CD4-positive, alpha-beta T cell treated with Interleukin-15 for 4 hours (primary cell): ENCODE data around the gene COL8A1.
"Not testable (repeated sequence)": the region's sequence is repeated elsewhere in the genome, so short reads cannot be mapped to it uniquely, and the experiment has no call there.

Experiments used
- DNase-seq: peaks from one replicate; pipeline ENCODE4 v3.0.0-alpha.2; 2020; ENCODE audit warnings: low spot score

Gene COL8A1

DNA sequence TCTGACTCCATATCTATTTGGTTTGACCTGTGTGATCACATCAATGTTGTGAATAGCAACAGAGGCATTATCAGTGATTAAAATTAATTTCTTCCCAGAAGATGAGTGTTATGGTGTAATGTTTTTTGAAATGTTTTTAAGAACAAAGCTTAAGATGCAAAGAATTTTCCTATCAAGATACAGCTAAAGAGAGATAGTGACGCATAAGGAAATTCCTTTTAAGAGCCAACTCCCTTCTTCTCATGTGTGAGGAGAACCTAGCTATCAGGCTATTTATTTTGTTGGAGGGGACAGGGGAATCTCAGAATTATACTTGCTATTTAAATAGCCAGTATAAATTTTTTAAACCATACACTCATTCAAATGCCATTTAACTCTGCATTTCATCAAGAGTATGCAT lies 71.3 kb downstream of the COL8A1 start:
- no peak for DNase-seq

DNA sequence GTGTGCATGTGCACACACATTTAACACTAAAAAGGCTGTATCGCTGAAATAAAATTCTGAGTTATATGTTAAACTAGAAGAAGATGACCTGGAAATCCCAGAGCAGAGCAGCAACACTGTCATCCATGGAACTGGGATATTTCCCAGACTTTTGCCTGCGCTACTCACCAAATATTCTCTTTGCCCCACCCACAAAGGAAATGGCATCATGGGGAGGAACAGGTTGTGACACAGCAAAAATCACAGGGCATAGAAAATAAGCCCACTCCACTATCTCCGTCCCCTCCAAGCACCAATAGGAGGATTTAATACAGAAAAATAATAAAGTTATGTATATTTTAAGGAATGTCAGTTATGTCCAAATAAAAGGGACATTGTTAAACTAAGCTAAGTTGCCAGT lies 71.7 kb downstream of the COL8A1 start:
- no peak for DNase-seq

DNA sequence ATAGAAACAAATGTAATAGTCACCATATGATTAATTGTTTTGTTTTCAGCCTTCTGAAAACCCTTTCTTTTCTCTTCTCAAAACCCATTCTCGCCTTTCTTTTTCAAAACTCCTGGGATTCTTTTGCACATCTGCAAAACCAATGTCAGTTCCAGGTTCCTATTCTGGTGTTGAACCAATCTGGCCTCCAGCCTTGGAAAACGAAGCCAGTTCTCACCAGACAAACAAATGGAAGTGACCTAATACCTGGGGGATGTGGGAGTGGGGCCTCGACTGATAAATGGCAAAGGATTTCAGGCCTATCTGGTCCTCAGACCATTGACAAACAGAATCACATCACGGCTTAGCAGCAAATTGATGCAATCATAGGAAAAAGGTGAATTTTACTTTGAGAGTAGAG lies 73.0 kb downstream of the COL8A1 start:
- no peak for DNase-seq

DNA sequence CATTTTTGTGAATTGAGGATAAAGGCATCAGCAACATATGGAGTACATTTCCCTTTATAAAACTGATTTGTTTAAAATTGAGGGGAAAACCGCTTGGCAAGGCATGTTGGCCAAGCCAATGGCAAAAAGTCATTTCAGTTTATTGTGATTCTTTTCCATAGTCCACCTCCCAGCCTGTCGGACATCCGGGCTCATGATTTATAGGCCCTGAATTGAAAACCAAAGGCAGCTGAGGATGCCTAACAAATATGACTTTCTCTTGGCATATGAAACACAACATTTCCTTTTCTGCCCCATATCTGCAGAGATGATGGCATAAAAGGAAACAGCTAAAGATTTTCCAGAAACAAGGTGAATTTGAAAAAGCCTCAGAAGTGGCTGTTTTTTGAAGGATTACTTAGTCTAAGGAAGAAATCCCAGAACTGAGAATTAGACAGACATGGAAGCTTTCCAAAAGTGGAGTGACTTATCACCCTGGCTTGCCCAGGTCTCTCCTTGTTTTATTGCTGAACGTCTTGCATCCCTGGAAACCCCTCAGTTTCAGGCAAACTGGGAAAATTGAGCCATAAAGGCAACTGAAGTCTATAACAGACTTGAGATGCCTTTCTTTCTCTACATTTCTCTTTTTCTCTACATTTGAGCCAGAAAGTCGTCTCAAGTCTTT lies 74.0 kb downstream of the COL8A1 start:
- no peak for DNase-seq

DNA sequence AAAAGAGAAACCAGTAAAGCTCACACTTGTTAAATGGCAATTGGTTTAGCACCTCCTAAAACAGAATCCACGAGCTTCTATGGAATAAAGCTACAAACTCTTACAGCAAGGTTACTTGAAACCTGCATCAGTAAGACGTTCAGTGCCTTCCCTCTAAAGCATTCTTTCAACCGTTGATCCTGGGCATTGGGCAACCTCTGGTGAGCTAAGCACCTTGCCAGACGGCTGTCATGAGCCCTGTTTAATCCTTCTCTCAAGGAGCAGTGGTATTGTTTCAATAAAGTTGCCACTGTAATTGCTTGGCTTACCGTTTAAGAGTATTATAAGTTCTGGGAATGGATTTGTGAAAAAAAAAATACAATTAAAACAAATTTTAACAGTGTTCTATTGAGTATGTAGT lies 75.0 kb downstream of the COL8A1 start:
- DNase-seq, result no peak

DNA sequence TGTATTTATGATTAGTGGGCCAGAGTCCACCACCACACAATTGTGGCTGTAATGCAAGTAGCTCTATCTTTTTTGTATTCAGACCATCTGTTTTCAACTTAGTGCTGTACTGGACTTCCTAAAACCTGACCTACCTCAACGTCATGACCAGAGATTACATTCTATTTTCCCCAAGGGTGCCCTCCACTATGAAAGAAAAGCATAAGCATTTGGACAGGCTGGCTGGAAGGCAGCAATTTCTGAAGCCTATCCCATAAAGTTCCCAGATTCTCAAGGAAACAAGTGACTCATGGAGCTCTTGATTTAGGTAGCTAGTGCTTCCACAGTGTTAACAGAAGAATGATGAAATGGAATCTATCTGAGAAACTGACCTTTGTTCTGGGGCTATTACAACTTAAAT lies 75.8 kb downstream of the COL8A1 start:
- no peak for DNase-seq

DNA sequence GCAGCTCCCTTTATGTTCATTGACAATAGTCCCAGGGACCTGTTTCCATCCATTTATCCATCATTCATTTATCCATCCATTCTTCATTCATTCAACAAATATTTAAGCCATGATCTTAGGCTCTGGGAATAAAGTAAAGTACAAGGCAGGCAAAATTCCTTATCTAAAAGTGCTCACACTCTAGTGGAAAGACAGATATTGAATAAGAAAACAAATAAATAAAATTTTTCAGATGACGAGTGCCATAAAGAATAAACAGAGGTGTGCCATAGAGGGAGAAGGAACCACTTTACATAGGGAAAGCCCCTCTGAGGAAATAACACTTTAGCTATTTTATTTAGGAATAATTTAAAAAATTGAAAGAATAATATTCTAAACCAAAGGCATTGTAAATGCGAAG lies 76.2 kb downstream of the COL8A1 start:
- no peak for DNase-seq

DNA sequence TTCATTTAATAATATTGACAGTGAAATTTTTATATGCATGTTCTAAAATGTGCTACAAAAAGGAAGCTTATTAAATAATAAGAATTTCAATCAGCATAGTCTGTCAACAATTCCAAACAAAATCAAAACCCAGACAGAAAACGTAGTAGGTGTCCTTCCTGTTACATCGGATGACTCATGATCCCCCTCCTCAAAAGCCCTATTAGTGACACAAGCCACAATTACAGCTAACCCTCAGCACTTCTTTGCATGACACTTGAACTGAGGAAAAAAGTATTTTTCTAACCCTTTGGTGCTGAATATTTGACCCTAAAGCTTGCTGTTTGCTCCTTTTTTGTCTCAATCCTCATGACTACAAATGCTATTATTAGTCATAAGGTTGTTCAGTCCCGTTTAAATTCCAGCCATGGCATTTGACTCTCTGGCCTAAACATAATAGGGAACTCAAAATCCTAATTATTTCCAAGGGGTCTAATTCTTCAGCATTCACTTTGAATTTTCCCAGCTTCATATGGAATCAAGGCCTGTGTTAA lies 78.1 kb downstream of the COL8A1 start:
- no peak for DNase-seq

DNA sequence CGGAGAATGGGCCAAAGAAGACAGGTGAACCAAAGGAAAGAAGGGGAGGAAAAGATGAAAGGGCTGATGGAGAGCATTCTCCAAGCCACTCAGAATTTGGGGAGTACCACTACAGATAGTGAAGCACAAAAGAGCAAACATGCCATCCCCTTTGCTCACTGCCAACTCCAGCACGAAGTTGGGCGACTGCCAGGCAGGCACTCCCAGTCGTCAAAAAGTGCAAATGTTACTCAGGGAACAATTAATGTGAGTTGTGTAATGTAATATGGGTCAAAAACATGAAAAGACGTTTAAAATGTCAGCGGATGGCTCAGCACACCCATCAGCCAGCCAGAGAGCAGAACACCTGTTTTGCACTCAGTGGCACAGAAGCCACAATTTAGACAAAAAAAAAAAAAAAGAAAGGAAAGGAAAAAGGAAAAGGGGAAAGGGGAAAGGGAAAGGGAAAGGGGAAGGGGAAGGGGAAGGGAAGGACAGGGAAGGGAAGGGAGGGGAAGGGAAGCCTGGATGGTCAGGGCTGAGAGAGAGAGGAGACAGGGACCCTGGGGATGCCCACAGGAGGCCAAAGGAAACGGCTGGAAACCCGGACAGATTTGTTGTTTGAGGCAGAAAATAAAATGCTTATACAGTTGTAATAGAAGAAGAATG lies 82.7 kb downstream of the COL8A1 start:
- DNase-seq, result no peak

DNA sequence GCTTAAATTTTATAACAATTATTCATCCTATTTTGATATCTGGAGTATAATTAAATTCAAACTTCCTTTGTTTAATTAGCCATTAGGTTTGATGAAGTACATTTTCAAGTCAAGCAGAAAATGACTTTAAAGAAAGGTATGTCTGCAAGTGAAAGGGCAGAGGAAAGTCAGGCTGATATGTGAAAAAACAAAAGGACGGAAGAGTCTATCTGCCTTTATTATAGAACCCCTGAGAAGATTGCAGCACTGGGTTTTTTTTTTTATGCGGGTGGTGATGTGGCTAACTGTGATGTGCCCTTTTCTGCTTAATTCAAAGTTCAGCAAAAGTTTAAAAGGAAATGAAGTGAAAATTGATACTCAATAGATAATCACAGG lies 83.2 kb downstream of the COL8A1 start:
- DNase-seq, result no peak

DNA sequence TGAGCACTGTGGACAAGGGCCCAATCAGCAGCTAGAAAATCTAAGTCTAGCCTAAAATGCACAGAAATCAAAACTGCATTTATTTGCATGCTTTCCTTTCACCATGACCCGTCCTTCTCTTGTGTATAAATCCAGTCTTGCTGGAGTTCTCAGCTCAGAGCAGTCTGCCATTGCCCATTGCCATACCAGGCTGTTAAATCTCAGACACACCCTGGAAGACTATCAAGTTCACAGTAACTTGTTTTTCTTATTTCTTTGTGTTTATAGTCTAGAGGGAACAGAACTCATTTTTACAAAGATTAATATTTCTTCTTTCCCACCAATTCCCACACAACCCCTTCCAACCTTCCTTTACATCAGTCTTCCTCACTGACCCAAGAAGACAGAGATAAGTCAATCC lies 85.9 kb downstream of the COL8A1 start:
- DNase-seq, result no peak

DNA sequence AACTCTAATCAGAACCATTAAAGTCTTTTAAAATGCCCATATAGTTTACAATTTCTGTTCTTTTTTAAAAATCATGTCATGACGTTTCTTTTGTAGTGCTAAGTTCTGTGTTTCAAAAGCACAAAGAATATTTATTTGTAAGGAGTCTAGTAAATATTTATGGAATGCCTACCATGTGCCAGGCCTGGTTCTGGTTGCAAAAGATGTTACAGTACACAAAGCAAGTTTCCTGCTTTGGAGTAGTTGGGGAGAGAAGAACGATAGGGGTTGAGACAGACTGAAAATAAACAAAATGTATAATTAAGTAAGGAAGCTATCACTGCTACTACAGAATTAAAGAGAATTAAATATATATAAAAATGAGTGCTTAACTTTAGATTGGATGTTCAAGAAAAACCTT lies 92.5 kb downstream of the COL8A1 start:
- no peak for DNase-seq

DNA sequence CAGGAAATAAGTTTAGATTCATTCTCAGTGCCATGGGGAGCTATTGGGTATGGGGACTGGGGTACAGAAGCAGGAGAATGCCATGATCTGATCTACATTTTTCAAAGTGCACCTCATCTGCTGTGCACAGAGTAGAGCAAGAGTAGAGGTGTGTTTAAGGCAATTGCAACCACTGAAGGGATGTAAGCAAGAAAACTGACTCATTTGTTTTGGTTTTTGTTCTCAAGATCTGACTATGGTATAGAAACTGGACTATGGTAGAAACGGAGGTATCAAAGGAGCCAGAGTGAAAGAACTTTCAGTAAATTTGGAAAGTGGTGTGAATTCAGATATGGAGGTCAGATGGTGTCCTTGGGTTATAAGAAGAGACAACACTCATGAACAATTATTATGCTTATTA lies 93.1 kb downstream of the COL8A1 start:
- no peak for DNase-seq

DNA sequence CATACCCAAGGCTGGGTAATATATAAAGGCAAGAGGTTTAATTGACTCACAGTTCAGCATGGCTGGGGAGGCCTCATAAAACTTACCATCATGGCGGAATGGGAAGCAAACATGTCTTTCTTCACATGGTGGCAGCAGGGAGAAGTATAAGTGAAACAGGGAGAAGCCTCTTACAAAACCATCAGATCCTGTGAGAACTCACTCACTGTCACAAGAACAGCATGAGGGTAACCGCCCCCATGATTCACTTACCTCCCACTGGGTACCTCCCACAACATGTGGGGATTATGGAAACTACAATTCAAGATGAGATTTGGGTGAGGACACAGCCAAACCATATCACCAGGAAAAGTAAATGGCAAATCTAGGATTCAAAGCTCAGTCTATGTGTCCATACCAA lies 102.0 kb downstream of the COL8A1 start:
- DNase-seq, result not testable (repeated sequence)

DNA sequence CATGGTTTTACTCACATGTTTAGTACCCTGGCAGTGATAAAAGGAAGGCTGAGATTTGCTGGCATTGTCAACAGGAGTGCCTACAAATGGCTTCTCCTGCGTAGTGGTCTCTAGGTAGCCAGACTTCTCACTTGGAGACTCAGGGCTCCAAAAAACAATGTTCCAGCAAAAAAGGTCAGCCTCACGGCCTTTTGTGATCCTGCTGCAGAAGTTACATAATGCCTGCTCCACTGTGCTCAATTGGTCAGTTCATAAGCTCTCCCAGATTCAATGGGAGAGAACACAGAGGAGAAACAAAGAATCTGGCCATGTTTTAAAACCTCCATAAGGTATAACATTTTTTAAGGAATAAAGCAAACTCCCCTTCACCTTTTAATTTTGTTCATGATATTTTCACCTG lies 103.2 kb downstream of the COL8A1 start:
- DNase-seq, result no peak

DNA sequence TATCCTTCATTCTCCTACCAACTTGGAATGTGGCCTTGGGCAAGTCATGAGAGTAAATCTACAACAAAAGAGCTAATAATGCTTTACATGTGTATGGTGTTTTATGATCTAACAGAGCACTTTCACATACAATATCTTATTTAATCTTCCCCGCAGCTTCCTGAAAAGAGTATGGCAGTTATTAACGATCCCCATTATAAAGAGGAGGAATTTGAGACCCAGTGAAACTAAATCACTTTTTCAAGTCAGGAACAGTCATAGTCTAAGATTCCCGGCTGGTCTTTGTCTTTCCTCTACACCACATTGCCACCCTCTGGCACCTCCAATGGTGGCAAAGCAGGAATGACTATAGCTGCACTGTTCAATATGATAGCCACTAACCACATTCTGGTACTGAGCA lies 109.5 kb downstream of the COL8A1 start:
- no peak for DNase-seq

DNA sequence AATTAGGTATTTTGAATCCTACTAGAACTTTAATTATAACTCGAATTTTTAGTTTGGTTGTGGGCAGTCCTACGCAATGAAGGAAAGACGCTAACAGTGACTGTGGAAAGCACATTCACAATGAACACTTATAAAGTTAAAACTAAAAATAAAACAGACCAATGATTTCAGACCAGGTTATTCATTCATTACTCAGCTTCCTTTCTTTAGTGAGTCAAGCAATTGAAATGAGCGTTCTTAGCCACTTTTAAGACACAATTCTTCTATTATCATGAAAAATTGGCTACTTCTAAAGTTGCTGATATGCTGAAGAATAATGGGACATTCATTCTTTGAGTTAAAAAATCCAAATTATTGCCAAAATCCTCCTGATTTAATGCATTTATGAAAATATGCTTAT lies 113.3 kb downstream of the COL8A1 start:
- no peak for DNase-seq

DNA sequence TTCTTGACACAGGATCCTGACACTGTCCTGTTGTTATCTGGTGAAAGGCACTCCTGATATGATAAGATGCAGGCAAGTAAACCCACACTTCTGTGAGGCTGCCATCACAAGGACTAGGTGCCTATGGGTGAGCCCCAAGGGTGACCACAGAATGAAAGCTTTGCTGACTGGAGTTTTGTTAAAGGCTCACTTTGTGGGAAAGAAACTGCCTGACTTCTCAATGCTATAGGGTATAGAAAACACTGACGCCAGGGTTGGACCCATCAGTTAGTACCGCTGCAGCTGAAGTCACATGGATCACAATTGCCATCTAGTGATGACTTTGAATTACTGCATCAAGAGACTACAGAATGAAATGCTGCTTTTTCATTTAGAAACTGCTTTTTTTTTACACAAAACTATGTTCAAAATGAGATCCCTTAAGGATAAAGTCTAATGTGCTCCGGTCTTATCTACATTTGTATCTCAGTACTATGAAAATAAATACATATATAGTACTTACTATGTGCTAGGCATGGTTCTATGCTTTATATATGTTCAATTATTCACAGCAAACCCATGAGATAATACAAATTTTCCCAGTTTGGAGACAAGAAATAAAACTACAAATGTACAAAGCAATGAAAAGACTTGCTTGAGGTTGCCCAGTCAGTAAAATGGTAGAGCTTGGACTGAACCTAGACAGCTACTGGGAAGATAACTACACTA lies 115.0 kb downstream of the COL8A1 start:
- no peak for DNase-seq

DNA sequence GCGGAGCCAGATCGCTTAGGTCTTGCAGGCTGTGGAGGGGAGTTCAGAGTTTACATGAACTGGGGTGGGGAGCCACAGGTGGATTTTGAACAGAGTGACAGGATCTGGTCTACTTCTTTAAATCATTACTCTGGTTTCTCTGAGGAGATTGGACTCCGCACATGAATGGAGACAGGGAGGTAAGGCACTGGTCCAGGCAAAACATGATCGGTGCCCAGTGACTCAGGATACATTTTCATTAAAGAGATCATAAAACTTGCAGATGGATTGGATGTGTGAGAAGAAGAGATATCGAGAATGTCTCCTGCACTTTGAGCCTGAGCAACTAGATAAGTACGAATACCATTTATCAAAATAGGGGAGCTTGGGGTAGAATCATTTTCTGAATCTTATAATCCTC lies 117.4 kb downstream of the COL8A1 start:
- no peak for DNase-seq

DNA sequence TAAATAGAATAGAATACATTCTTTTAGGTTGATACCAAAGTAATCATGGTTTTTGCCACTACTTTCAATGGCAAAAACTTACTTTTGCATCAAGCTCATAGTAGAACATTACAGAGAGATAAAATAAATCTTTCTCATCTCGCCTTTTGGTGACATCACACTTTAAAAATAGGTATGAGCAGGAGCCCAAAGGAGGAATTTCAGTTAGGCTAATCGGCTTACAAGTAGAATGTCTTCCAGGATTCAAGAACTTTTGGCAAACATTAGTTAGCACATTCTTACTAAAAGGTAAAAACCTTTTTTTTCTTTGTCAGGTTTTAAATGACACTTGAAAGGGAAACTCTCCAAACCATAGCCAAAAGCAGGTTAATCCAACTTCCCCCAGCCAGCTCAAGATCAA lies 119.6 kb downstream of the COL8A1 start:
- DNase-seq, result no peak

DNA sequence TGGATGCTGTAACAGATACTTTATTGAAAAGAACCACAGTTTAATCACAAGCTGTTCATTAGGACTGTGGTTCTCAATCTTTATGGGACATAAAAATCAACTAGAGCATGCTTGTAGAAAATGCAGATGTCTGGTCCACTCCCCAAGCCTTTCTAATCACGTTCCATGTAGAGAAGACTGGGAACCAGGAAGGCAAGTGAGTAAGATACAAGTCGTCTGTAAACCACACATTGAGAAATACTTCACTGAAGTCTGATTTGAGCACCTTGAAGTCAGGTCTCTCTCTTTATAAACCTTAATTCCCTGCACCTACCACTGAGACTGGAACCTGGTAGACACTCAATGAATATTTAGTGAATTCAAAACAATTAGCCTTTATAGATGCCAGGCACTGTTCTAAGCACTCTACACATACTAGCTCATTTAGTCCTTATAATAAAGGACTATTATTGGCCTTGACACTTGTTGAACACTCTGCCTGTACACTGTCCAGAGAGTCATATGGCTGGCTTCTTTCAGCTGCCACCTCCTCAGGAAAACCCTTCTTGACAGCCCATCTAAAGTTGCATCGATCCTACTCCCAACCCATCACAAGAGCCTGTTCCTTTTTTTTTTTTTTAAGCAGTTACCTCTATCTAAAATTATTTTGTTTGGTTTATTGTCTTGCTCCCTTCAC lies 120.2 kb downstream of the COL8A1 start:
- no peak for DNase-seq

DNA sequence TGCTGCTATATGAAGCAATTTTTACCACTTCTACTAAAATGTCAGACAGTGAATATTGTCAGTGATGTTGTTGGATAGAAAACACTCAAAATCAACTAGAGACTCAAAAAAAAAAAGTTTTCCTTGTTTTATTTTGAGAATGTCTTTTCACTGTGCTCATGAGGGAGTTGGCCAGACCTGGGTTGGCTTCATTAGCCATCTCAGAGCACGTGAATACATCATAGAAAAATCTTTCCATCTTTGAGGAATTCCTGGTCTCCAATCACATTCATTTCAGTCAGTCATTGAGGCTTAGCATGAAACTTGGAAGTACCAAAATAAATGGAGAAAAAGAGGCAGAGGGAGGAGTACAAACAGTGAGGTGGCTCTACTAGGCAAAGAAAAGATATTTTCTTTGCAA lies 121.6 kb downstream of the COL8A1 start:
- no peak for DNase-seq

DNA sequence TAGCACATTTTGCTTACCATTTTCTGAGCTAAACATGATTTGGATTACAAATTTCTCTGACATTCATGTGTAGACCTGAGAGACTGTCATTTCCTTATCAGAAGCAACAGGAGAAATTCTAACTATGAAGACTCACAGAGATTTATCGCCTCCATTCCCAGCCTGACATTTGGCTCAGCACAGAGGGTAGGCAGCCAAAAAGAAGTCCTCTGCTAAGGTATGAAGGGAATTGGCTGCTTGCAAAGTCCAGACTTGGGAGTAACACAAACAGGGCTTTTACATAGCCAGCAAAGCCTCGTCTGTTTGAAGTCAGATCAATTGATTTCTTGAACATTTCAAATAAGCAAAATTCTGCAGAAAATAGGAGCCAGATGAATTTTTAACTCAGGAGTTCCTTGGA lies 122.2 kb downstream of the COL8A1 start:
- no peak for DNase-seq
